ENCODE results near the gene CYB5B. TPM values are rescaled to one million over a fixed set of nuclear protein-coding genes. Genes with fewer than 3 reads are reported as not detected.

Gene CYB5B
- total RNA-seq, 4 donors from 2014 or later = 26.7 to 31.2 (median 29.1) TPM

- DNase-seq (ENCODE audit: extremely low spot score) = no peak
- Histone ChIP-seq H3K4me1 (peaks cover 6 to 14% (median 13%) of the 10 kb centered on the region in 4 donors), H3K9me3 (no peaks in the 10 kb centered on the region), H3K4me3 (no peak overlapping the region), H3K27me3 (no peaks in the 10 kb centered on the region), H3K36me3 (no peaks in the 10 kb centered on the region), H3K27ac (replicated peaks in 1 of 4) (no peak overlapping the region)
- intact Hi-C loops (cut with DNase I) = no loop called here
- WGBS = 57% methylated on average over 6 of the region's 6 CpGs
- no peak for TF ChIP-seq POLR2A (IDR thresholded peaks at IDR 0.05; ENCODE audit: low read depth)
- TF ChIP-seq POLR2AphosphoS5 (IDR thresholded peaks at IDR 0.05) = no peak
- TF ChIP-seq, protein P1, sequence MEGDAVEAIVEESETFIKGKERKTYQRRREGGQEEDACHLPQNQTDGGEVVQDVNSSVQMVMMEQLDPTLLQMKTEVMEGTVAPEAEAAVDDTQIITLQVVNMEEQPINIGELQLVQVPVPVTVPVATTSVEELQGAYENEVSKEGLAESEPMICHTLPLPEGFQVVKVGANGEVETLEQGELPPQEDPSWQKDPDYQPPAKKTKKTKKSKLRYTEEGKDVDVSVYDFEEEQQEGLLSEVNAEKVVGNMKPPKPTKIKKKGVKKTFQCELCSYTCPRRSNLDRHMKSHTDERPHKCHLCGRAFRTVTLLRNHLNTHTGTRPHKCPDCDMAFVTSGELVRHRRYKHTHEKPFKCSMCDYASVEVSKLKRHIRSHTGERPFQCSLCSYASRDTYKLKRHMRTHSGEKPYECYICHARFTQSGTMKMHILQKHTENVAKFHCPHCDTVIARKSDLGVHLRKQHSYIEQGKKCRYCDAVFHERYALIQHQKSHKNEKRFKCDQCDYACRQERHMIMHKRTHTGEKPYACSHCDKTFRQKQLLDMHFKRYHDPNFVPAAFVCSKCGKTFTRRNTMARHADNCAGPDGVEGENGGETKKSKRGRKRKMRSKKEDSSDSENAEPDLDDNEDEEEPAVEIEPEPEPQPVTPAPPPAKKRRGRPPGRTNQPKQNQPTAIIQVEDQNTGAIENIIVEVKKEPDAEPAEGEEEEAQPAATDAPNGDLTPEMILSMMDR (IDR thresholded peaks at IDR 0.05) = no peak
- no peak for TF ChIP-seq EP300 (IDR thresholded peaks at IDR 0.05)
Observed at GRCh38 chr16:69477546-69477945, 53.1 kb downstream of the CYB5B start.

- H3K4me1 ChIP-seq = peaks cover 10 to 25% (median 19%) of the 10 kb centered on the region in 4 donors
- H3K4me3 ChIP-seq = no peak overlapping the region
- no peak for TF ChIP-seq POLR2A (IDR thresholded peaks at IDR 0.05; ENCODE audit: low read depth)
- TF ChIP-seq, protein P1 (IDR thresholded peaks at IDR 0.05) = no peak
- TF ChIP-seq POLR2AphosphoS5 (IDR thresholded peaks at IDR 0.05) = no peak
- TF ChIP-seq EP300 (IDR thresholded peaks at IDR 0.05) = no peak
- H3K36me3 ChIP-seq = no peaks in the 10 kb centered on the region
- intact Hi-C loops (cut with DNase I) = no loop called here
- H3K27me3 ChIP-seq = no peaks in the 10 kb centered on the region
- no peak overlapping the region for H3K27ac ChIP-seq (replicated peaks in 1 of 4)
- no peak for DNase-seq (ENCODE audit: extremely low spot score)
- no peaks in the 10 kb centered on the region for H3K9me3 ChIP-seq
- WGBS = 97% methylated on average over 6 of the region's 6 CpGs
Observed at GRCh38 chr16:69478685-69479084, 54.3 kb downstream of the CYB5B start.

- Histone ChIP-seq H3K4me3 (no peak overlapping the region), H3K27ac (replicated peaks in 1 of 4) (no peak overlapping the region), H3K27me3 (no peaks in the 10 kb centered on the region), H3K36me3 (no peaks in the 10 kb centered on the region), H3K9me3 (no peaks in the 10 kb centered on the region), H3K4me1 (peaks cover 10 to 25% (median 19%) of the 10 kb centered on the region in 4 donors)
- TF ChIP-seq POLR2AphosphoS5 (IDR thresholded peaks at IDR 0.05) (no peak), POLR2A (IDR thresholded peaks at IDR 0.05; ENCODE audit: low read depth) (no peak), EP300 (IDR thresholded peaks at IDR 0.05) (no peak)
- TF ChIP-seq, protein P1 (IDR thresholded peaks at IDR 0.05) = no peak
- intact Hi-C loops (cut with DNase I) = no loop called here
- 86% methylated on average over 3 of the region's 3 CpGs for WGBS
- no peak for DNase-seq (ENCODE audit: extremely low spot score)
Observed at GRCh38 chr16:69479775-69480174, 55.4 kb downstream of the CYB5B start.

- 58% methylated on average over 12 of the region's 12 CpGs for WGBS
- Histone ChIP-seq H3K27ac (replicated peaks in 1 of 4) (peak overlapping the region; percentile 74 to 83 (median 74)), H3K9me3 (no peaks in the 10 kb centered on the region), H3K27me3 (no peaks in the 10 kb centered on the region), H3K36me3 (no peaks in the 10 kb centered on the region), H3K4me3 (peak overlapping the region in 3 of 4 donors; percentile 20 to 46 (median 32)), H3K4me1 (peaks cover 10 to 25% (median 19%) of the 10 kb centered on the region in 4 donors)
- peak; percentile 92 for DNase-seq (ENCODE audit: extremely low spot score)
- intact Hi-C loops (cut with DNase I) = no loop called here
- TF ChIP-seq POLR2AphosphoS5 (IDR thresholded peaks at IDR 0.05) (peak; percentile 23 to 67), EP300 (IDR thresholded peaks at IDR 0.05) (no peak)
- TF ChIP-seq, protein P1 (IDR thresholded peaks at IDR 0.05) = peak in 1 of 3 experiments; percentile 6
Observed at GRCh38 chr16:69481901-69482341, 57.5 kb downstream of the CYB5B start.

All from esophagus muscularis mucosa (tissue), 4 donors.